Vagina (tissue), 2 donors: Measurements from ENCODE around the gene MFN2. TPM values are rescaled to one million over a fixed set of nuclear protein-coding genes. Genes with fewer than 3 reads are reported as not detected.
"Not testable (repeated sequence)": the region's sequence is repeated elsewhere in the genome, so short reads cannot be mapped to it uniquely, and the experiment has no call there.

Experiments
- DNase-seq, 2 donors: peaks; one replicate each; pipeline ENCODE4 v3.0.0-alpha.2; 2017; ENCODE audit errors: extremely low spot score in 2 of 2
- H3K27ac ChIP-seq: fragments of 200-600 bp; sonication (generic); one replicate; pipeline ENCODE4 v1.5.1; 2019
- H3K27me3 ChIP-seq: fragments of 200-600 bp; sonication (generic); one replicate; pipeline ENCODE4 v1.5.1; 2019
- H3K36me3 ChIP-seq, 2 donors: fragments of 200-600 bp; sonication (generic); one replicate each; pipeline ENCODE4 v1.5.1; 2017 to 2019
- H3K4me1 ChIP-seq: fragments of 200-600 bp; sonication (generic); one replicate; pipeline ENCODE4 v1.5.1; 2019
- H3K4me3 ChIP-seq, 2 donors: fragments of 200-600 bp; sonication (generic); 1 replicate in 1 of 2; 2 replicates in 1 of 2; pipeline ENCODE4 v1.5.1; 2016 to 2019
- H3K9me3 ChIP-seq: fragments of 200-600 bp; sonication (generic); one replicate; pipeline ENCODE4 v1.5.1; 2019
- CTCF ChIP-seq, 3 experiments: fragments of 450-650 bp in 2 of 3; fragments of 200-600 bp in 1 of 3; sonication (generic) in 1 of 3; IDR thresholded peaks; one replicate each; pipeline ENCODE4 v1.5.1; 2017 to 2019; ENCODE audit warnings: antibody characterized with exemption in 3 of 3, mild to moderate bottlenecking in 2 of 3, moderate library complexity in 2 of 3
- POLR2A ChIP-seq, 2 donors: fragments of 450-650 bp; IDR thresholded peaks; one replicate each; pipeline ENCODE4 v1.6.1; 2017; ENCODE audit warnings: antibody characterized with exemption in 2 of 2, mild to moderate bottlenecking in 2 of 2, moderate library complexity in 2 of 2
- POLR2AphosphoS5 ChIP-seq, 2 donors: sonication (generic); formaldehyde crosslinking; IDR thresholded peaks; one replicate each; pipeline ENCODE4 v1.9.0; 2017; ENCODE audit warnings: antibody characterized with exemption in 2 of 2, mild to moderate bottlenecking in 2 of 2, low read depth in 1 of 2; ENCODE audit not compliant: insufficient read depth in 1 of 2
- intact Hi-C: fragments of 100-400 bp; cut with DNase I; formaldehyde crosslinking; loops from one replicate; pipeline ENCODE4 v1.15.1; 2023
- total RNA-seq: library from RNA; depleted of rRNA; stranded (reverse); fragments of >200 nt; gene quantifications from one replicate; pipeline ENCODE4 v1.2.3, GENCODE V29; 2016

Gene MFN2
- total RNA-seq, 1 donor from 2014 or later = 61.6 TPM

DNA sequence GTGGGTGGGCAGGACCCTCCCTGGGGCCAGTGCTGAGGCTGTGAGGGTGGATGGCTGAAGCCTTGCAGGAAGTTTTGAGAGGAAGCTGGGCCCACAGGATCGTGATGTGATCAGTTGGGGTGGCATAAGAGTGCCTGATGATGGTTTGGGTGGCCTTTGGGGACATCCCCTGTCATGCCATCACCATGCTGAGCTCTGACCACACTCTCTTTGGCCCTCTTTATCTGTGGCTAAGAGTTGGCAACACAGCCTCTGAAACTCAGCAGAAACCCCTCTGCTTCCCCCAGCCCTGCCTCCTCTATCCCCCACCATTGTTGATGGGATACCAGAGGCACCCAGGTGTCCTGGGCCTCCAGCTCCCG lies 58.9 kb downstream of the MFN2 start:
- no peaks in the 10 kb centered on the region for H3K4me1 ChIP-seq
- no peaks in the 10 kb centered on the region for H3K9me3 ChIP-seq
- H3K4me3 ChIP-seq = no peak overlapping the region
- no peak overlapping the region for H3K27ac ChIP-seq
- no peak for DNase-seq
- no peaks in the 10 kb centered on the region for H3K36me3 ChIP-seq
- intact Hi-C loops = no loop called here
- no peaks in the 10 kb centered on the region for H3K27me3 ChIP-seq
- no peak for TF ChIP-seq POLR2AphosphoS5 (IDR thresholded peaks at IDR 0.05; ENCODE audit: insufficient read depth in 1 of 2, low read depth in 1 of 2)
- no peak for TF ChIP-seq POLR2A (IDR thresholded peaks at IDR 0.05)
- TF ChIP-seq CTCF (IDR thresholded peaks at IDR 0.05) = no peak

DNA sequence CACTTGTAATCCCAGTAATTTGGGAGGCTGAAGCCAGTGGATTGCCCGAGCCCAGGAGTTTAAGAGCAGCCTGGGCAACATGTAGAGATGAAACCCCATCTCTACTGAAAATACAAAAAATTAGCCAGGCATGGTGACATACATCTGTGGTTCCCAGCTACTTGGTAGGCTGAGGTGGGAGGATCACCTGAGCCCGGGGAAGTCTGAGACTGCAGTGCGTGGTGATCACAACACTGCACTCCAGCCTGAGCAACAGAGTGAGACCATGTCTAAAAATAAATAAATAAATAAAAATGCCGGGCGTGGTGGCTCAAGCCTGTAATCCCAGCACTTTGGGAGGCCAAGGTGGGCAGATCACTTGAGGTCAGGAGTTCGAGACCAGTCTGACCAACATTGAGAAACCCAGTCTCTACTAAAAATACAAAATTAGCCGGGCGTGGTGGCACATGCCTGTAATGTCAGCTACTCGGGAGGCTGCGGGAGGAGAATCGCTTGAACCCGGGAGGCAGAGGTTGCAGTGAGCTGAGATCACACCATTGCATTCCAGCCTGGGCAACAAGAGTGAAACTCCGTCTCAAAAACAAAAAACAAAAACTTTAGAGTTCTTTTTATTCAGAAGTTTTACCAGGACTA lies 59.7 kb downstream of the MFN2 start:
- H3K4me1 ChIP-seq, intact Hi-C loops, H3K9me3 ChIP-seq, H3K27me3 ChIP-seq, DNase-seq, H3K36me3 ChIP-seq, H3K27ac ChIP-seq, H3K4me3 ChIP-seq: not testable (repeated sequence)

DNA sequence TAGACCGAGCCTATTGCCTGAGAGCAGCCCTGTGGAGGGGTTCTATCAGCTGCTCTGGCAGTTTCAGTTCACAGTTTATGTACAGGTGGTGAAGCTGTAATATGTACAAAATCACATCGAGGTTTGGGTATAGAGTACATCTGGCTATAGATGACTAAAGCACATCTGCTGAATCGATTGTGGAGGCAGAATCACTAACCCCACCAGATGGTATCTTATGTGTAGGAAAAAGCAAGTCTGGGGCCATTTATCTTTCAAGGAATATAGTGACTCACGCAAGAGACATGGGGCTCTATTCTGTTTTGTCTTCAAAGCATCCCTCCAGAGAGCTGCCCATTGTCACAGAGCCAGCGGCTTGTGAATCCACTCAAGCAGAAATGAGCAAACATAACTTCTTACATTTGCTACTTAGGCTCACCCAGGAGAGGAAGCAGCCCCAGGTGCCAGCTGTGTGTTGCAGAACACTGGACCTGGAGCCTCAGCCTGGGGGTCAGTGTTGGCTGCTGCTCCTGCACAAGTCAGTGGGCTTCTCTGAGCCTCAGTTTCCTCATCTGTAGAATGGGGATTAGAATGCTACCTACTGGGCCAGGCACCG lies 60.3 kb downstream of the MFN2 start:
- DNase-seq = no peak
- TF ChIP-seq POLR2A (IDR thresholded peaks at IDR 0.05) (no peak), POLR2AphosphoS5 (IDR thresholded peaks at IDR 0.05; ENCODE audit: insufficient read depth in 1 of 2, low read depth in 1 of 2) (no peak), CTCF (IDR thresholded peaks at IDR 0.05) (no peak)

GRCh38 chr1:12044187-12044877 lies 64.1 kb downstream of the MFN2 start:
- DNase-seq, H3K36me3 ChIP-seq, H3K27ac ChIP-seq, H3K4me3 ChIP-seq, H3K4me1 ChIP-seq, H3K9me3 ChIP-seq, intact Hi-C loops, H3K27me3 ChIP-seq: not testable (repeated sequence)

More for the DNA sequence above, 60.3 kb downstream of the MFN2 start:
- intact Hi-C loops = no loop called here
- no peaks in the 10 kb centered on the region for H3K27me3 ChIP-seq
- no peaks in the 10 kb centered on the region for H3K4me1 ChIP-seq
- no peak overlapping the region for H3K27ac ChIP-seq
- H3K4me3 ChIP-seq = no peak overlapping the region
- H3K9me3 ChIP-seq = no peaks in the 10 kb centered on the region
- no peaks in the 10 kb centered on the region for H3K36me3 ChIP-seq

DNA sequence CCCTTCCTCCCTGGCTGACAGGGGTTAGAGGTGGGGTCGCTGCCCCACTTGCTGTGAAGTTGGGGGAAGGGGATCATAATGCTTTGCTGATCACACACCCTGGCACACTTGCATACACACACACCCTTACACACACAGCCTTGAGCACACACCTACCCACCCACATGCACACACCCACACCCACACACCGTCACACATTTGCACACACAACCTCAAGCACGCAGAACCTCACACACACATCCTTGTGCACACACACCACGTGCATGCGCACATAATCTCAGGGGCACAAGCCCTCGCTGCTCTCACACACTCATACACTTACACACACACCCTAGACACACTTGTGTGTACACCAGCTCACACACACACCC lies 66.5 kb downstream of the MFN2 start:
- H3K27me3 ChIP-seq = no peaks in the 10 kb centered on the region

More for the DNA sequence above, 66.5 kb downstream of the MFN2 start:
- no peak for TF ChIP-seq POLR2AphosphoS5 (IDR thresholded peaks at IDR 0.05; ENCODE audit: insufficient read depth in 1 of 2, low read depth in 1 of 2)
- TF ChIP-seq CTCF (IDR thresholded peaks at IDR 0.05) = no peak
- no peaks in the 10 kb centered on the region for H3K36me3 ChIP-seq
- H3K27ac ChIP-seq = no peak overlapping the region
- peaks cover 2% of the 10 kb centered on the region for H3K4me1 ChIP-seq
- no peaks in the 10 kb centered on the region for H3K9me3 ChIP-seq
- intact Hi-C loops = no loop called here
- H3K4me3 ChIP-seq = no peak overlapping the region
- no peak for DNase-seq
